ENCODE measurements around the gene B3GNT5.
"Not testable (repeated sequence)": the region's sequence is repeated elsewhere in the genome, so short reads cannot be mapped to it uniquely, and the experiment has no call there.

Gene B3GNT5

GRCh38 chr3:183229178-183229577 is 23.9 kb upstream of the B3GNT5 start:
- no peak for DNase-seq (ENCODE audit: low read depth in 2 of 2, low spot score in 1 of 2)

GRCh38 chr3:183230251-183230650 is 22.8 kb upstream of the B3GNT5 start:
- DNase-seq (ENCODE audit: low read depth in 2 of 2, low spot score in 1 of 2): not testable (repeated sequence)

- no peak for DNase-seq (ENCODE audit: low read depth in 2 of 2, low spot score in 1 of 2)
Measured at GRCh38 chr3:183230826-183231225, 22.2 kb upstream of the B3GNT5 start.

GRCh38 chr3:183233966-183234365 is 19.1 kb upstream of the B3GNT5 start:
- DNase-seq (ENCODE audit: low read depth in 2 of 2, low spot score in 1 of 2): no peak

- no peak for DNase-seq (ENCODE audit: low read depth in 2 of 2, low spot score in 1 of 2)
Measured at GRCh38 chr3:183239046-183239445, 14.0 kb upstream of the B3GNT5 start.

GRCh38 chr3:183242431-183242830 is 10.6 kb upstream of the B3GNT5 start:
- no peak for DNase-seq (ENCODE audit: low read depth in 2 of 2, low spot score in 1 of 2)

- no peak for DNase-seq (ENCODE audit: low read depth in 2 of 2, low spot score in 1 of 2)
Measured at GRCh38 chr3:183244219-183244618, 8.8 kb upstream of the B3GNT5 start.

- no peak for DNase-seq (ENCODE audit: low read depth in 2 of 2, low spot score in 1 of 2)
Measured at GRCh38 chr3:183244981-183245476, 8.0 kb upstream of the B3GNT5 start.

GRCh38 chr3:183247011-183247589 is 6.0 kb upstream of the B3GNT5 start:
- DNase-seq (ENCODE audit: low read depth in 2 of 2, low spot score in 1 of 2): no peak

- no peak for DNase-seq (ENCODE audit: low read depth in 2 of 2, low spot score in 1 of 2)
Measured at GRCh38 chr3:183249006-183249718, 3.9 kb upstream of the B3GNT5 start.

- DNase-seq (ENCODE audit: low read depth in 2 of 2, low spot score in 1 of 2): no peak
Measured at GRCh38 chr3:183252118-183252782, 803 bp upstream of the B3GNT5 start.

GRCh38 chr3:183253528-183254486 is 754 bp downstream of the B3GNT5 start:
- no peak for DNase-seq (ENCODE audit: low read depth in 2 of 2, low spot score in 1 of 2)

- no peak for DNase-seq (ENCODE audit: low read depth in 2 of 2, low spot score in 1 of 2)
Measured at GRCh38 chr3:183254487-183255347, 1.7 kb downstream of the B3GNT5 start.

GRCh38 chr3:183255348-183255730 is 2.3 kb downstream of the B3GNT5 start:
- DNase-seq (ENCODE audit: low read depth in 2 of 2, low spot score in 1 of 2): no peak

- no peak for DNase-seq (ENCODE audit: low read depth in 2 of 2, low spot score in 1 of 2)
Measured at GRCh38 chr3:183259087-183259486, 6.0 kb downstream of the B3GNT5 start.

GRCh38 chr3:183259621-183260020 is 6.6 kb downstream of the B3GNT5 start:
- DNase-seq (ENCODE audit: low read depth in 2 of 2, low spot score in 1 of 2): no peak

GRCh38 chr3:183260167-183260904 is 7.3 kb downstream of the B3GNT5 start:
- no peak for DNase-seq (ENCODE audit: low read depth in 2 of 2, low spot score in 1 of 2)

GRCh38 chr3:183261151-183261724 is 8.2 kb downstream of the B3GNT5 start:
- no peak for DNase-seq (ENCODE audit: low read depth in 2 of 2, low spot score in 1 of 2)

- DNase-seq (ENCODE audit: low read depth in 2 of 2, low spot score in 1 of 2): no peak
Measured at GRCh38 chr3:183262875-183263378, 9.9 kb downstream of the B3GNT5 start.

All from stimulated activated CD8-positive, alpha-beta memory T cell treated with anti-CD3 and anti-CD28 coated beads, Interleukin-4, amount 100 ng/mL, for 4 hours (primary cell).